PFSK-1 (cell line): ENCODE measurements around the gene NAALADL2.

Source experiments
- FOXP2 ChIP-seq: optimal IDR thresholded peaks from 2 replicates; pipeline ENCODE3; 2011; ENCODE audit warnings: borderline replicate concordance, control low read depth, inconsistent platforms; ENCODE audit not compliant: insufficient read depth; ENCODE audit errors: extremely low read length, extremely low read depth
- SIN3A ChIP-seq: IDR thresholded peaks from 2 replicates; pipeline ENCODE4 v1.6.1; 2012; ENCODE audit warnings: mild to moderate bottlenecking, low read length, moderate library complexity, borderline replicate concordance; ENCODE audit not compliant: insufficient read depth
- TAF1 ChIP-seq: IDR thresholded peaks from 2 replicates; pipeline ENCODE4 v1.6.1; 2012; ENCODE audit warnings: low read length, control low read depth, borderline replicate concordance; ENCODE audit not compliant: insufficient read depth
- TF ChIP-seq, protein P1 (sequence below), 2 experiments: IDR thresholded peaks; 2 replicates each; pipeline versions ENCODE4 v1.6.1 to v1.8.0; 2011 to 2012; ENCODE audit warnings: low read depth in 2 of 2, low read length in 2 of 2, control low read depth in 1 of 2, inconsistent platforms in 1 of 2, mild to moderate bottlenecking in 1 of 2, moderate library complexity in 1 of 2; ENCODE audit not compliant: insufficient read depth in 1 of 2

DNA sequence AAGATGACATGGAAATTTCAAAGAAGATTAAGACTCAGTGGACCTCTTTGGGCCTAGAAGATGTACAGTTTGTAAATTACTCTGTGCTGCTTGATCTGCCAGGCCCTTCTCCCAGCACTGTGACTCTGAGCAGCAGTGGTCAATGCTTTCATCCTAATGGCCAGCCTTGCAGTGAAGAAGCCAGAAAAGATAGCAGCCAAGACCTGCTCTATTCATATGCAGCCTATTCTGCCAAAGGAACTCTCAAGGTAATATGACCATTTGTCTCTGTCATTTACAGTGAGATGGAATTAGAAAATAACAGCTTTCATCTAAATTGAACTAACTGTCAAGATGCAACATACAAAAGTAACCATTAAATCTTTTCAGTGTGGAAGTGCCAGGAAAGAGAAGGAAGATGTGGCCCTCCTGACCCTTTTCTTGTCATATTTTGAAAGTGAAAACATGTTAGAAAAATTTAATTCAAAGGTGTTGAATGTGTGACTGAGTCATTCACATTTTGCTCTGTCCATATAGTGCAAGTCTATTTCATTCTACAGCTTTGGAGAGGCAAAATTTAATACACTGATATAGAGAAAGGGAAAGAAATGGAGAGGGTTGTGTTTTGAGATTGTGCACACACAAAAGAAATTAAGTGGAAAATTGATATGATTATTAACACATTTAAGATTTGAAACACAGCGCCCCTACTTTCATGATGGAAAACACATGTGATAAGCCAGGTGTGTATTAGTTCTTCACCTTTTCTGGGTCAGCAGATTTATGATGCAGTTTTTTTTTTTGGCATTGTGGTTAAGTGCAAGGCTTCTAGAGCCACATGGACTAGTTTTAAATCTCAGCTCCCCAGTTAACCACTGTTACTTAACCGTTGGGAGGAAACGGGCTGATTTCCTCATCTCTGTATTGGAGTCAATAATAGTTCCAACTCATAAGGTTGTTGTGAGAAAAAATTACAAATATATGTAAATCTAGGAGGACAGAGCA lies 375.1 kb downstream of the NAALADL2 start:
- TF ChIP-seq FOXP2, result no peak
- no peak for TF ChIP-seq TAF1
- no peak for TF ChIP-seq SIN3A
- TF ChIP-seq, protein P1, sequence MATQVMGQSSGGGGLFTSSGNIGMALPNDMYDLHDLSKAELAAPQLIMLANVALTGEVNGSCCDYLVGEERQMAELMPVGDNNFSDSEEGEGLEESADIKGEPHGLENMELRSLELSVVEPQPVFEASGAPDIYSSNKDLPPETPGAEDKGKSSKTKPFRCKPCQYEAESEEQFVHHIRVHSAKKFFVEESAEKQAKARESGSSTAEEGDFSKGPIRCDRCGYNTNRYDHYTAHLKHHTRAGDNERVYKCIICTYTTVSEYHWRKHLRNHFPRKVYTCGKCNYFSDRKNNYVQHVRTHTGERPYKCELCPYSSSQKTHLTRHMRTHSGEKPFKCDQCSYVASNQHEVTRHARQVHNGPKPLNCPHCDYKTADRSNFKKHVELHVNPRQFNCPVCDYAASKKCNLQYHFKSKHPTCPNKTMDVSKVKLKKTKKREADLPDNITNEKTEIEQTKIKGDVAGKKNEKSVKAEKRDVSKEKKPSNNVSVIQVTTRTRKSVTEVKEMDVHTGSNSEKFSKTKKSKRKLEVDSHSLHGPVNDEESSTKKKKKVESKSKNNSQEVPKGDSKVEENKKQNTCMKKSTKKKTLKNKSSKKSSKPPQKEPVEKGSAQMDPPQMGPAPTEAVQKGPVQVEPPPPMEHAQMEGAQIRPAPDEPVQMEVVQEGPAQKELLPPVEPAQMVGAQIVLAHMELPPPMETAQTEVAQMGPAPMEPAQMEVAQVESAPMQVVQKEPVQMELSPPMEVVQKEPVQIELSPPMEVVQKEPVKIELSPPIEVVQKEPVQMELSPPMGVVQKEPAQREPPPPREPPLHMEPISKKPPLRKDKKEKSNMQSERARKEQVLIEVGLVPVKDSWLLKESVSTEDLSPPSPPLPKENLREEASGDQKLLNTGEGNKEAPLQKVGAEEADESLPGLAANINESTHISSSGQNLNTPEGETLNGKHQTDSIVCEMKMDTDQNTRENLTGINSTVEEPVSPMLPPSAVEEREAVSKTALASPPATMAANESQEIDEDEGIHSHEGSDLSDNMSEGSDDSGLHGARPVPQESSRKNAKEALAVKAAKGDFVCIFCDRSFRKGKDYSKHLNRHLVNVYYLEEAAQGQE (IDR thresholded peaks at IDR 0.05; ENCODE audit: insufficient read depth in 1 of 2, low read depth in 2 of 2, low read length in 2 of 2), result no peak
